HG03442 (cell line): ENCODE measurements around the gene RPS3.

ENCODE experiments used
- ATAC-seq: cut with Tn5 transposase; IDR thresholded peaks from one replicate; pipeline ENCODE4 v1.9.1; 2021; ENCODE audit warnings: mild to moderate bottlenecking, moderate library complexity; ENCODE audit not compliant: unreplicated experiment

The RPS3 gene

DNA sequence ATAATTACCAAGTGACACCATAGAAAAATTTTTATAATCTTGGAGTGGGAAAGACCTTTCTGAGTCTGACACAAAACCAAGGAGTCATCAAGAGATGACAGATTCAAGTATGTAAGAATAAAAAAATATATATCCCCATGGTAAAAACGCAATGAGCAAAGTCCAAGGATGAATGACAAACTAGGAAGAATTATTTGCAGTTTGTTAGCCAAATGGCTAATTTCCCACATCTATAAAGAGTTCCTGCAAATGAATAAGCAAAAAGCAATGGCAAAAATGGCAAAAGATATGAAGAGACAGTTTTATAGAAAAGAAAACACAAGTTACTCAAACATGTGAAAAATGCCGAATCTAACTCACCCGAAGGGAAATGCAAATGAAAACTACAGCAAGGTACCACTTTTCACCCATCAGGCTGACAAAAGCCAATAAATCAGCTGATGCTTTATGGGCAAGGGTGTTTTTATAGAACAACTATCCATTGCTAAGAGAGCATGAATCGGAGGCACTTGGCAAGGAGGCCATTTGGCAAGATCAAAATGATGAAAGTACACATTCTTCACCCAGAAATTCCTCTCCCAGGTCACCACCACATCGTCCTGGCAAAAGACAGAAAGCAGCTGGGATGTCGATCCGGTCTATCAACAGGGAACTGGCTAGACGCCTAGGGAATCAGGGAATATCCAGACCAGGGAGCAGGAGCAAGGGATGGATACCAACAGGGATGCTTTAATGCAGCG lies 54.8 kb downstream of the RPS3 start:
- ATAC-seq, result no peak

DNA sequence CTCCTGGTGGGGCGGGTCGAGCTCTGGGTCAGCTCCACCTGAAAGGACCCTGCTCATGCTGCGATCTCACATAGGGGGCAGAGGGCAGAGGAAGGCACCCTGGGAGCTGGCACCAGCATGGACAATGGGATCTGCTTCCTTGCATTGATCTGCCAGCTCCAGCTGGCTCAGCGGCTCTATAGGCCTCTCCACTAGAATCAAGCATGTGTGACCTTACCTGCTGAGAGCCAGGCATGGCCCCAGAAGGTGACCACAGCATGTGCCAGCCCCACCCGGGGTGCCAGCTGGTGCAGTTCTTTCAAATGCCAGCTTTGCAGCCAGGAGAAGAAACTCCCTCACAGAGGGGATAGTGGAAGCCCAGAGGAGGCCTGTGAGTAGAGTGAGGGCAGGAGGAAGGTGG lies 55.7 kb downstream of the RPS3 start:
- no peak for ATAC-seq
